Activated naive CD4-positive, alpha-beta T cell (primary cell): ENCODE measurements around the gene DNAJC4.

Experiments used
- DNase-seq, 4 experiments: peaks; one replicate each; lab custom pipeline; 2025; lab: John Stamatoyannopoulos, UW

The DNAJC4 gene

GRCh38 chr11:64278576-64279190 is 48.3 kb downstream of the DNAJC4 start:
- DNase-seq: no peak

GRCh38 chr11:64281957-64282770 is 51.8 kb downstream of the DNAJC4 start:
- DNase-seq: no peak

GRCh38 chr11:64283092-64283491 is 52.7 kb downstream of the DNAJC4 start:
- no peak for DNase-seq
